HG03571 (cell line): ENCODE data around the gene MT1HL1.
"Not testable (repeated sequence)": the region's sequence is repeated elsewhere in the genome, so short reads cannot be mapped to it uniquely, and the experiment has no call there.

Source experiments
- ATAC-seq: cut with Tn5 transposase; IDR thresholded peaks from one replicate; pipeline ENCODE4 v1.9.1; 2021; ENCODE audit not compliant: unreplicated experiment

Gene MT1HL1

GRCh38 chr1:236979149-236979900 lies 24.9 kb downstream of the MT1HL1 start:
- ATAC-seq = no peak

- ATAC-seq = no peak
These were observed 25.5 kb downstream of the MT1HL1 start for GRCh38 chr1:236978740-236979139.

- ATAC-seq = no peak
These were observed 28.8 kb downstream of the MT1HL1 start for GRCh38 chr1:236975461-236975860.

DNA sequence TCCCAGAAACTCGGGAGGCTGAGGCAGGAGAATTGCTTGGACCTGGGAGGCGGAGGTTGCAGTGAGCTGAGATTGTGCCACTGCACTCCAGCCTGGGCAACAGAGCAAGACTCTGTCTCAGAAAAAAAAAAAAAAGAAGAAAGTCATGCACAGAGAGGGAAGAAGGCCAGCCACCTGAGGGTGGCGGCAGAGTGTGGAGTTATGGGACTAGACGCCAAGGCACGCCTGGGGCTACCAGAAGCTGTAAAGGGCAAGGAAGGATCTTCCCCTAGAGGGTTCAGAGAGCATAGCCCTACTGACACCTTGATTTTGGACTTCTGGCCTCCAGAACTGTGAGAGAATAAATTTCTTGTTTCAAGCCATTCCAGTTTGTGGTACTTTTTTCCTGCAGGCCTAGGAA lies 30.2 kb downstream of the MT1HL1 start:
- not testable (repeated sequence) for ATAC-seq

GRCh38 chr1:236966636-236967035 lies 37.6 kb downstream of the MT1HL1 start:
- ATAC-seq = no peak

- ATAC-seq = no peak
These were observed 40.3 kb downstream of the MT1HL1 start for GRCh38 chr1:236963920-236964319.

DNA sequence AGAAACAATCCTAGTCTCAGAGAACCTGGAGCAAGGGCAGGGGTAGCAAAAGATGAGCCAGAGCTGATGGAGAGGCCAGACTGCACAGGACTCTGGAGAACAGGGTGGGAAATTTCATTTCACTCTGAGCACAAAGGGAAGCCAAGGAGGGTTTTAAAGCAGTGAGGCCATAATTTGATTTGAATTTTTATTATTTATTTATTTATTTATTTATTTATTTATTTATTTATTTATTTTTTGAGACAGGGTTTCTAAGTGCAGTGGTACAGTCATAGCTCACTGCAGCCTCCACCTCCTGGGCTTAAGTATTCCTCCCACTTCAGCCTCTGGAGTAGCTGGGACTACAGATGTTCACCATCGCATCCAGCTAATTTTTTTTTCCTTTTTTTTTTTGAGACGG lies 45.1 kb downstream of the MT1HL1 start:
- ATAC-seq = no peak

- no peak for ATAC-seq
These were observed 47.0 kb downstream of the MT1HL1 start for GRCh38 chr1:236957235-236957634.
